ENCODE measurements around the gene SERPINA10.

Gene SERPINA10, protein sequence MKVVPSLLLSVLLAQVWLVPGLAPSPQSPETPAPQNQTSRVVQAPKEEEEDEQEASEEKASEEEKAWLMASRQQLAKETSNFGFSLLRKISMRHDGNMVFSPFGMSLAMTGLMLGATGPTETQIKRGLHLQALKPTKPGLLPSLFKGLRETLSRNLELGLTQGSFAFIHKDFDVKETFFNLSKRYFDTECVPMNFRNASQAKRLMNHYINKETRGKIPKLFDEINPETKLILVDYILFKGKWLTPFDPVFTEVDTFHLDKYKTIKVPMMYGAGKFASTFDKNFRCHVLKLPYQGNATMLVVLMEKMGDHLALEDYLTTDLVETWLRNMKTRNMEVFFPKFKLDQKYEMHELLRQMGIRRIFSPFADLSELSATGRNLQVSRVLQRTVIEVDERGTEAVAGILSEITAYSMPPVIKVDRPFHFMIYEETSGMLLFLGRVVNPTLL

DNA sequence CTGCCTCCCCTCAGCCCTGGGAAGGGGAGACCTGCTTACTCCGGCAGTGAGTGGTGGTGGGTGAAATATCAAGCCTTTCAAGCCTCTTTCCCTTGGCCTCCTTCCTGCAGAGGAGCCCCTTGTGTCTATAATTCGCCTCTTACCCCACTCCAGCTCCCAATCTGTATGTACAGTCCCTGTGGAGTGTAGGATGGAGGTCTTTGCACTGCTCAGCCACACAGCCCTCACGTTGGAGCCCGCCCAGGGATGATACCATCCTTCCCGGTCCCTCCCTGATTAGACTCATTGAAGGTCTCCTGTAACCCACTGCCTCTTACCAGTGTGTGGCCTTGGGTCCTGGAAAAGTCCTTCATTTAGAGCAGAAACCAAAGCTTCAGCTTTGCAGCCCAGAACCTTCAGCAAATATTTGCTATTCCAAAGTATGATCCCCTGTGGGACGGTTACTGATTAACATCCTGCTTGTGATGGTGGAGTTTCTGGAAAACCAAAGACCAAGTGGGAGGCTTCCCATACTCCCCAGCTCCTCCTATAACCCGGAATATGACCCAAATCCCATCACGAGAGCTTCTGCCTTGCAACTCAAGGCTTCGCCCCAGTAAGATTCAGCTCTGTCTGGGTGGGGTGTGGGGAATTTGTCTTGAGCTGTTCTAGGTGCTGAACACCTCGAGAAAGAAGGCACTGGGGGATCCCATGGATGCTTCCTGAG, at the start of gene SERPINA10:
TSS of gene SERPINA10 (minus strand) at position 397 of the 706 bp plus-strand sequence. CDS start 2,675 bp downstream, outside the sequence.
- DNase-seq (ENCODE audit: low read depth), result no peak

DNA sequence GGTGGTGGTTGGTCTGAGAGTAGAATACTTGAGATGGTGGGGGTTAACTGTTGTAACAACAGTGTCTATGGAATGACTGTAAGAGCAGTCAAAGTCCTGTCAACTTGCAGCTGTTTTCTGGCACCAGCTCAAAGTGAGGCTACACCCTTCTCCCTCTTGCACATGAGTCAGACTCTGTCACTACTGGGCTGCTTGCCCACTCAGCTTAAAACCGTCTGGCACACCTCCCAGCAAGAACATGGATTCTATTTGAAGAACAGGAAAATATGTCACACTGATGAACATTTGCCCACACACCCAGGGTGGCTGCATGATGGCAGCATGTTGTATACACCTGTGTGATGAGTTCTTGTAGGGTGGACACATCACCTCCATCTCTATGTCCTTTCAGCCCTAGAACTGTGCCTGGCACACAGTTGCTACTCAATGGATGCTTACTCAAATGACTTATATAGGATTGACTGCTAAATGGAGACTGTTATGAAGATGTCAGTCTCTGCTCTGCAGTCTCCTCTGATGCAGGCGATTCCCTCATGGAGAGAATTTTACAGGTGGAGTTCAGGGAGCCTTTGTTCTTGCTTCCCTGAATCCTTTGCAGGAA, 49.4 kb upstream of the SERPINA10 start:
- no peak for DNase-seq (ENCODE audit: low read depth)

- DNase-seq (ENCODE audit: low read depth), result no peak
Measured at GRCh38 chr14:94341656-94342333, 48.7 kb upstream of the SERPINA10 start.

DNA sequence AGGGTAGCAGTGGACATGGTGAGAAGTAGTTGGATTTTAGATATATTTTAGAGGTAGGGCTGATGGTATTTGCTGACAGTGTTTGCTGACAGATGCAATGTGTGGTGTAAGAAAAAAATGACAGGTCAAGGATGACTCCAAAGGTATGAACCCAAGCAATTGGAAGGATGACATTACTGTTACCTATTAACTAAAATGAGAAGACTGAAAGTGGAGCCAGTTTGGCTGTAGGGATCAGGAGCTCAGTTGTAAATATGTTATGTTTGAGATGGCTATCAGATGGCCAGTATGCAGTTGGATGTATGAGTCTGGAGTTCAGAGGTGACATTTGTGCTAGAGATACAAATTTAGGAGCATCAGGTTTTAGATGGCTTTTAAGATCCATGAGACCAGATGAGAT, 47.5 kb upstream of the SERPINA10 start:
- DNase-seq (ENCODE audit: low read depth), result no peak

DNA sequence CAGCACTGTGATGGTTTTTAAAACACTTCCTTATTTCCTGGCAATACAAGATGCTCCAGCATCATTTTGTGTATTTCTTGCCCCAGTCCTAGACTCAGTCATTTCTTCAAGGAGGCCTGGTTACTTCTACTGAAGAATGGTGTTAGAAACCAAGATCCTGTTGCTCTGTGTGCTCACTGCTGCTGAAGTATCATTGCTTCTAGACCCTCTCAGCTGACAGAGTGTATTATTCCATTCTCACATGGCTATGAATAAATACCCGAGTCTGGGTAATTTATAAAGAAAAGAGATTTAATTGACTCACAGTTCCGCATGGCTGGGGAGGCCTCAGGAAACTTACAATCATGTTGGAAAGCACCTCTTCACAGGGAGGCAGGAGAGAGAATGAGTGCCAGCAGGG, 45.0 kb upstream of the SERPINA10 start:
- no peak for DNase-seq (ENCODE audit: low read depth)

DNA sequence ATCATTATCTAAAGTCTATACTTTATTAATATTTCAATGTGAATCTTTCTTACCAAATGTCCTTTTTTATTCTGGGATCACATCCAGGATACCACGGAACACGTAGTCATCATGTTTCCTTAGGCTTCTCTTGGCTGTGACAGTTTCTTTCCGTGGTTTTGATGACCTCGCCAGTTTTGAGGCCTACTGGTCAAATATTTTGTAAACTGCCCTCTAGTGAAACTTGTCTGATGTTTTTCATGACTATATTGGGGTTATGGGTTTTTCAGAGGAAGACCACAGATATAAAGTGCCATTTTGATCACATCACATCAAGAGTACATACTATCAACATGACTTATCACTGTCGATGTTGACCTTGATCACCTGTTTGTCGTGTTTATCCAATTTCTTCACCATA, 44.2 kb upstream of the SERPINA10 start:
- DNase-seq (ENCODE audit: low read depth), result no peak

DNA sequence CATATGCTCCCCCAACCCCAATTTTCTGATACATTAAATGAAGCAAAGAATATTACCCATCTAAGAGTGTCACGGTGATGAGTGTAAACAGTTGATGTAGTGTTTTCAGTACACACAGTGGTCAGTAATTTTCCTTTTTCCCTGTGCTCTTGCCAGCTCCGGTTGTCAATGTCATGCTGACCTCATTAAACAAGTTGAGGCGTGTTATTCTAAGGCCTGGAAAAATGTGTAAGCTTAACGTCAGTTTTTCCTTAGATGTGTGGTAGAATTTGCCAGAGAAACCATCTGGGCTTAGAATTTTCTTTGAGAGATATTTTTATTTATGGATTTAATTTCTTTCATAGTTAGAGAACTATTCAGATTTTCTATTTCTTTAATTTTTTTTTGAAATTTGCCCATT, 41.8 kb upstream of the SERPINA10 start:
- DNase-seq (ENCODE audit: low read depth), result no peak

DNA sequence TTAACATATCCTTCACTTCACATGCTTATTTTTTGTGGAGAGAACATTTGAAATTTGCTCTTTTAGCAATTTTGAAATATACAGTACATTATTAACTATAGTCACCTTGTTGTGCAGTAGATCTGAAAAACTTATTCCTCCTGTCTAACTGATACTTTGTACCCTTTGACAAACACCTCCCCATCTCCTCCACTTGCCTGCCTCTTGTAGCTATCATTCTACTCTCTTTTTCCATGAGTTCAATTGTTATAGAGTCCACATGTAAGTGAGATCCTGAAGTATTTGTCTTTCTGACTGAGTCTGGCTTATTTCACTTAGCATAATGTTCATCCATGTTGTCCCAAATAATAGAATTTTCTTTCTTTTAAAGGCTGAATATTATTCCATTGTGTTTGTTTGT, 39.5 kb upstream of the SERPINA10 start:
- DNase-seq (ENCODE audit: low read depth), result no peak

GRCh38 chr14:94332063-94332583, 39.1 kb upstream of the SERPINA10 start:
- no peak for DNase-seq (ENCODE audit: low read depth)

GRCh38 chr14:94331462-94331861, 38.4 kb upstream of the SERPINA10 start:
- no peak for DNase-seq (ENCODE audit: low read depth)

DNA sequence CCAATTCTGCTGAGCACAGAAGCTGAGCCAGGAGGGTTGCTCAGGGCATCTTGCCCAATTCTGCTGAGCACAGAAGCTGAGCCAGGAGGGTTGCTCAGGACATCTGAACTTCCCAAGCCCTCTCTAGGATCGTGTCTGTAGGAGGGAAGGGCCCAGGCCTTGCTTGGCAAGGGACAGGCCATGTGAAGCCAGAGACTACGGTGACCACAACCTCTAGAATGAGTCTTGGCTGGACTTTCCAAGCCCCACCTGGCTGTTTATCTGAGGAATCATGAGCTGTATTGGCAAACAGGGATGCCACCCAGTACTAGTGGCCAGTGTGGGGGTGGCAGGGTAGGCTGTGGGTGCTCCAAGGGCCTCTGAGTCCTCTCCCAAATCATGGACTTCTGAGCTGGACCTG, 37.8 kb upstream of the SERPINA10 start:
- no peak for DNase-seq (ENCODE audit: low read depth)

DNA sequence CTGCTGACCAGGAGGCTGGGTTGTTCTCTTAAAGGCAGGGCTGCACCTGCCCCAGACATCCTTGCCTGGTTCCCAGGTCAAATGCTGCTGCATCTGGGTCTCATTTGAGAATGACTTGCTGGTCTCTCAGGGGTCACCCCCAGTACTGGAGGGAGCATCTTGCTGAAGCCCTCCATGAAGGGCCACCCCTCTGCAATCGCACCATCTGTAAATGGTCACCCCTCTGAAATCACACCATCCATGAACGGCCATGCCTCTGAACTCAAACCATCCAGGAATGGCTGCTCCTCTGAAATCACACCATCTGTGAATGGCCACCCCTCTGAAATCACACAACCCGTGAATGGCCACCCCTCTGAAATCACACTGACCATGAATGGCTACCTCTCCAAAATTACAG, 37.4 kb upstream of the SERPINA10 start:
- DNase-seq (ENCODE audit: low read depth), result no peak

DNA sequence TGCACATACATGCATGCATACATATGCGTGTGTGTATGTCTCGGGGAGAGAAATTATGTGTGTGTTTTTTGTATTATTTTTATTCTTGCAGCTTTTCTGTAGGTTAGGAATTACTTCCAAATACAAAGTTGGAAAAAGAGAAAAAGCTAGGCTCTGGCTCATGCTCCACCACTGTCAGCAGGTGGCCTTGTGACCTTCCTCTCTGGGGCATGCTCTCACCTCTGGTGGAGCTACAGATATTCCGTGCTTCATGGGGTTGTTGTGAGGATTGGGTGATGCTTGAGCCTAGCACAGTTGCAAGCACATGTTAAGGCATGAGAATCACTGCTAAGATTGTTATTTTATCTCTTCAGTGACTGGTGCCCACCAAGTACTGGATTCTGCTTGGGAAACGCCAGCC, 36.8 kb upstream of the SERPINA10 start:
- no peak for DNase-seq (ENCODE audit: low read depth)

GRCh38 chr14:94328196-94328595, 35.1 kb upstream of the SERPINA10 start:
- no peak for DNase-seq (ENCODE audit: low read depth)

GRCh38 chr14:94322648-94323570, 29.8 kb upstream of the SERPINA10 start, which contains the start of gene SERPINA6:
TSS of gene SERPINA6 (minus strand) at chr14:94323336. CDS start at chr14:94314648, 8,688 bp downstream.
- DNase-seq (ENCODE audit: low read depth), result no peak

DNA sequence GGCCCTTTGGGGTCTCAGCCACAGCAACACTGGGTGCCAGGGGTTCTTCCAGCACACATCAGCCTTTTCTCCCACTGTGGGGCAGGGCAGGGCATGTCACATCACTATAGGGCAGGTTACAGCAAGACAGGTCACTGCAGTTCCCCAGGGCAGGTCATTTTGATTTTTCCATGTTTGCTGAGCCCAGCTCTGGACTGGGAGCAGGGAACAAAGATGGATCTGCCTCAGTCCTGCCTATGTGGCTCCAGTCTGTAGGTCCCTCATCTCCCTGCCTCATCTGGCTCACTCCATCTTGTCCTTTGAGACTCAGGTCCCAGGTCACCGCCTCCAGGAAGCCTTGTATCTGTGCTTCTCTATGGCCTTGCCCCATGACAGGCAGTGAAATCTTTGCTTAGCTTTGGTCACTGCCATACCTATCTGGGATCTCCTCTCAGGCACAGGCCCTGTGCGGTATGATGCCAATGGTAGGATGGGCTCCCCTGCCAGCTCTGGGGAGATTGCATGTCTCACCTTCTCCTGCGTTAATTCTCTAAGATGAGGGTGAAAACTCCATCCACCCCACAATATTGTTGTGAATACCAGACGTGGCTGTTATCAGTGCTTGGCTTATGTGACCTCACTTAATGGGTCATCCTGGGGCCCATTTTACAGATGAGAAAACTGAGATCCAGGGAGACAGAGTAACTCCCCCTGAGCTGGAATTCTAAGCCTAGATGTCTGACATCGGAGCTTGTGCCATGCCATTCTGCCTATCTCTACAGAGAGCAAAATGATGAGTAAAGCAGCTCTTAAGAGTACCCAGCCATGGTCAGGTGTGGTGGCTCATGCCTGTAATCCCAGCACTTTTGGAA, 28.6 kb upstream of the SERPINA10 start:
- DNase-seq (ENCODE audit: low read depth), result no peak

DNA sequence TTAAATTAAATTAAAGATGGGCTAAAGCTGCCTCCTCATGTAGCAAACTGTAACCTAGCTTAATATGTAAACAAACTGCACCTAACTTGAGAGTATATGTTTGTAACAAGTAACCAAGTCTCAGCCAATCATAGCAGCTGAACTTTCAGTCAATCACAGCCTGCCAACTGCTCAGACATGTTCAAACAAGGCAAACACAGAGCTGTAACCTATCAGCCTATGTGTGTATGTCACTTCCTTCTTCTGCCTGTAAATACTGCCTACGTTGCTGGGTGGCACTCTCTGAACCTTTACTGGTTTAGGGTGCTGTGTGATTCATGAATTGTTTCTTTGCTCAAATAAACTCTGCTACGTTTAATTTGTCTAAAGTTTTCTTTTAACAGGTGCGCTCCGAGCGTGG, 27.2 kb upstream of the SERPINA10 start:
- no peak for DNase-seq (ENCODE audit: low read depth)

DNA sequence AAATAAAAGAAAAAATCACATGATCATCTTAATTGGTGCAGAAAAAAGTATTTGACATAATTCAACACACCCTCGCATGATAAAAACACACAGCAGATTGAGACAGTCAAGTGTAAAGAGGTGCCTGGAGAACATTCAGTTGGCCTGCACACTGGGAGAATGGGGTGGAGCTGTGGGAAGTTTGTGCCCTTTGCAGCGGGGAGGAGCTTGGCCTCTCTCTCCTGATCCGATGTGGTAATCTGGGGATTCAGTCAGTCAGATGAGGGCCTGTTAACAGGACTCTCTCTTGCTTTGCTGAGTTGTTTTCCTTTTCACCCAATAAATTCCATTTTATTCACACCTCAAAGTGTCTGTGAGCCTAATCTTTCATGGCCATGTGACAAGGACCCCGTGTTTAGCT, 24.2 kb upstream of the SERPINA10 start:
- DNase-seq (ENCODE audit: low read depth), result no peak

DNA sequence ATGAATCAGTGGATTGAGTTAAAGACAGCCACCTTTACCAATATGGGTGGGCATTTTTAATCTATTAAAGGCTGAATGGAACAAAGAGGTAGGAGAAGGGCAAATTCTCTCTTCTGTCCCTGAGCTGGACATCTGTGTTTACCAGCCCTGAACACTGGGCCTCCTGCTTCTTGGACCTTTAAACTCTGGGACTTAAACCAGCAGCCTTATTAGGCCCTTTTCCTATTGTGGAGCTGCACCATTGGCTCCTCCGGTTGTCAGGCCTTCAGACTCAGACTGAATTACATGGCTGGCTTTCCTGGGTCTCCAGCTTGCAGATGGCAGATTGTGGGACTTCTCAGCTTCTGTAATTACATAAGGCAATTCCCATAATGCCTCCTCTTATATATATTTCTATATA, 23.6 kb upstream of the SERPINA10 start:
- no peak for DNase-seq (ENCODE audit: low read depth)

- DNase-seq (ENCODE audit: low read depth), result no peak
Measured at GRCh38 chr14:94314890-94315289, 21.8 kb upstream of the SERPINA10 start.
